Esophagus muscularis mucosa (tissue), 4 donors: Measurements from ENCODE around the gene ANKS1A. TPM values are rescaled to one million over a fixed set of nuclear protein-coding genes. Genes with fewer than 3 reads are reported as not detected.
A peak's percentile ranks its signal among the peaks of the same experiment; 100 is the strongest.

Source experiments
- DNase-seq: peaks from one replicate; pipeline ENCODE4 v3.0.0-alpha.2; 2017; ENCODE audit errors: extremely low spot score
- H3K27ac ChIP-seq, 4 donors: fragments of 200-600 bp; sonication (generic); replicated peaks in 1 of 4; 1 replicate in 3 of 4; 2 replicates in 1 of 4; pipeline ENCODE4 v1.5.1; 2016 to 2019; ENCODE audit warnings: mild to moderate bottlenecking in 1 of 4
- H3K27me3 ChIP-seq, 4 donors: fragments of 200-600 bp; sonication (generic); one replicate each; pipeline versions ENCODE4 v1.5.1 to v1.6.0; 2016 to 2019
- H3K36me3 ChIP-seq, 4 donors: fragments of 200-600 bp; sonication (generic); one replicate each; pipeline ENCODE4 v1.5.1; 2016 to 2019
- H3K4me1 ChIP-seq, 4 donors: fragments of 200-600 bp; sonication (generic); one replicate each; pipeline ENCODE4 v1.5.1; 2016 to 2019
- H3K4me3 ChIP-seq, 4 donors: fragments of 200-600 bp; sonication (generic); 1 replicate in 2 of 4; 2 replicates in 2 of 4; pipeline ENCODE4 v1.5.1; 2016 to 2019; ENCODE audit warnings: mild to moderate bottlenecking in 4 of 4, moderate library complexity in 1 of 4
- H3K9me3 ChIP-seq, 4 donors: fragments of 200-600 bp; sonication (generic); 1 replicate in 3 of 4; 2 replicates in 1 of 4; pipeline ENCODE4 v1.5.1; 2016 to 2019
- EP300 ChIP-seq: sonication (generic); formaldehyde crosslinking; IDR thresholded peaks from one replicate; pipeline ENCODE4 v1.6.1; 2017; ENCODE audit warnings: antibody characterized with exemption
- POLR2A ChIP-seq: fragments of 450-650 bp; IDR thresholded peaks from one replicate; pipeline ENCODE4 v1.6.1; 2017; ENCODE audit warnings: antibody characterized with exemption, moderate library complexity, mild to moderate bottlenecking, low read depth
- POLR2AphosphoS5 ChIP-seq, 2 donors: sonication (generic); formaldehyde crosslinking; IDR thresholded peaks; one replicate each; pipeline ENCODE4 v1.6.1; 2017; ENCODE audit warnings: antibody characterized with exemption in 2 of 2
- WGBS: methylation state at CpG from one replicate; pipeline ENCODE4 v1.1.5; 2018; 5-methylcytosine and 5-hydroxymethylcytosine counted together
- intact Hi-C: fragments of 100-400 bp; cut with DNase I; formaldehyde crosslinking; loops from one replicate; pipeline ENCODE4 v1.15.1; 2023
- total RNA-seq, 4 donors: library from RNA; depleted of rRNA; stranded (reverse); fragments of >200 nt; gene quantifications; one replicate each; pipeline versions ENCODE4 v1.1.0 to v1.2.1, GENCODE V29; 2016
- TF ChIP-seq, protein P1 (sequence below), 3 experiments: fragments of 200-600 bp in 2 of 3; fragments of 450-650 bp in 1 of 3; sonication (generic) in 2 of 3; IDR thresholded peaks; one replicate each; pipeline ENCODE4 v1.5.1; 2017 to 2019; ENCODE audit warnings: antibody characterized with exemption in 3 of 3, mild to moderate bottlenecking in 2 of 3, moderate library complexity in 1 of 3

The ANKS1A gene
- total RNA-seq, 4 donors from 2014 or later: 68.3 to 132 (median 98.7) TPM

GRCh38 chr6:35093118-35093445 lies 204.0 kb downstream of the ANKS1A start:
- no peaks in the 10 kb centered on the region for H3K9me3 ChIP-seq
- H3K4me1 ChIP-seq: peaks cover 39 to 84% (median 76%) of the 10 kb centered on the region in 4 donors
- H3K27ac ChIP-seq: peak overlapping the region; percentile 50 to 77 (median 69)
- H3K27me3 ChIP-seq: no peaks in the 10 kb centered on the region
- no peak for DNase-seq
- TF ChIP-seq, protein P1, sequence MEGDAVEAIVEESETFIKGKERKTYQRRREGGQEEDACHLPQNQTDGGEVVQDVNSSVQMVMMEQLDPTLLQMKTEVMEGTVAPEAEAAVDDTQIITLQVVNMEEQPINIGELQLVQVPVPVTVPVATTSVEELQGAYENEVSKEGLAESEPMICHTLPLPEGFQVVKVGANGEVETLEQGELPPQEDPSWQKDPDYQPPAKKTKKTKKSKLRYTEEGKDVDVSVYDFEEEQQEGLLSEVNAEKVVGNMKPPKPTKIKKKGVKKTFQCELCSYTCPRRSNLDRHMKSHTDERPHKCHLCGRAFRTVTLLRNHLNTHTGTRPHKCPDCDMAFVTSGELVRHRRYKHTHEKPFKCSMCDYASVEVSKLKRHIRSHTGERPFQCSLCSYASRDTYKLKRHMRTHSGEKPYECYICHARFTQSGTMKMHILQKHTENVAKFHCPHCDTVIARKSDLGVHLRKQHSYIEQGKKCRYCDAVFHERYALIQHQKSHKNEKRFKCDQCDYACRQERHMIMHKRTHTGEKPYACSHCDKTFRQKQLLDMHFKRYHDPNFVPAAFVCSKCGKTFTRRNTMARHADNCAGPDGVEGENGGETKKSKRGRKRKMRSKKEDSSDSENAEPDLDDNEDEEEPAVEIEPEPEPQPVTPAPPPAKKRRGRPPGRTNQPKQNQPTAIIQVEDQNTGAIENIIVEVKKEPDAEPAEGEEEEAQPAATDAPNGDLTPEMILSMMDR (IDR thresholded peaks at IDR 0.05): no peak
- no peak for TF ChIP-seq POLR2A
- no peak for TF ChIP-seq EP300
- no peak for TF ChIP-seq POLR2AphosphoS5 (IDR thresholded peaks at IDR 0.05)
- WGBS: 82% methylated on average over 5 of the region's 5 CpGs
- intact Hi-C loops: loop anchor here (5.0 kb wide), 1 partner anchor 76 kb away; no protein-coding TSS in a partner anchor
- peaks cover 11 to 35% (median 28%) of the 10 kb centered on the region in 4 donors for H3K36me3 ChIP-seq
- no peak overlapping the region for H3K4me3 ChIP-seq

DNA sequence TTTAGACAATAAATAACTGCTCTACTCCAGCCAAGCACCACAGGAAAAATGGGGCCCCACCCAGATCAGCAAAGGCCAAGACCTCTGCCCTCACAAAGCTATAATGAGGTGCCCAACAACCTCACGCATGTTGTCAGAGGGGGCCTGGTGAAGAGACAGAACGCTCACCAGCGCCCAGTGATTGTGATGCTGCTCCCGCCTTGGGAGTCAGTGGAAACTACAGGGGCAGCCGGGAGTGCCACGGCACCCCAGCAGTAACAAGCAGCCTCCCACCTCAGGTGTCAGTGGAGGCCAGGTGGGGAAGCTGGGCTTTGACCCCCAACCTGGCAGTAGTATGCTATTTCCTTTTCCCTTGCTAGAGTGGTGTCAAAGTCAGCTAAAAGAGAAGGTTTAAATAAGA lies 204.7 kb downstream of the ANKS1A start:
- DNase-seq: no peak
- intact Hi-C loops: loop anchor here (5.0 kb wide), 1 partner anchor 76 kb away; no protein-coding TSS in a partner anchor
- WGBS: 92% methylated on average over 6 of the region's 6 CpGs
- Histone ChIP-seq H3K9me3 (no peaks in the 10 kb centered on the region), H3K27me3 (no peaks in the 10 kb centered on the region), H3K4me3 (no peak overlapping the region), H3K4me1 (peaks cover 39 to 77% (median 69%) of the 10 kb centered on the region in 4 donors), H3K27ac (peak overlapping the region; percentile 29 to 77 (median 53)), H3K36me3 (peaks cover 4 to 28% (median 21%) of the 10 kb centered on the region in 4 donors)
- TF ChIP-seq, protein P1 (IDR thresholded peaks at IDR 0.05): no peak
- no peak for TF ChIP-seq EP300

DNA sequence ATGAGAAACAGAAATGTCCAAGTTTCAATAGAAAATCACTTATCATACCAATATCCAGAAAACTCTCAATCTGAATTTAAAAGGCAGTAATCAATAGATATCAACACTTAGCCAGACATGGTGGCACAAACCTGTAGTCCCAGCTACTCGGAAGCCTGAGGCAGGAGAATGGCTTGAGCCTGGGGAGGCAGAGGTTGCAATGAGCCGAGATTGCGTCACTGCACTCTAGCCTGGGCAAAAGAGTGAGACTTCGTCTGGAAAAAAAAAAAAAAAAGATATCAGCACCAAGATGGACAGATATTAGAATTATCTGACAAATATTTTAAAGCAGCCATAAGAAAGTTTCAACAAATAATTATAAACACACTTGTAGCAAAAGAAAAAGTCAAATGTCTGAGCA lies 205.1 kb downstream of the ANKS1A start:
- H3K27ac ChIP-seq: peak overlapping the region; percentile 29 to 77 (median 53)
- 90% methylated on average over 4 of the region's 4 CpGs for WGBS

DNA sequence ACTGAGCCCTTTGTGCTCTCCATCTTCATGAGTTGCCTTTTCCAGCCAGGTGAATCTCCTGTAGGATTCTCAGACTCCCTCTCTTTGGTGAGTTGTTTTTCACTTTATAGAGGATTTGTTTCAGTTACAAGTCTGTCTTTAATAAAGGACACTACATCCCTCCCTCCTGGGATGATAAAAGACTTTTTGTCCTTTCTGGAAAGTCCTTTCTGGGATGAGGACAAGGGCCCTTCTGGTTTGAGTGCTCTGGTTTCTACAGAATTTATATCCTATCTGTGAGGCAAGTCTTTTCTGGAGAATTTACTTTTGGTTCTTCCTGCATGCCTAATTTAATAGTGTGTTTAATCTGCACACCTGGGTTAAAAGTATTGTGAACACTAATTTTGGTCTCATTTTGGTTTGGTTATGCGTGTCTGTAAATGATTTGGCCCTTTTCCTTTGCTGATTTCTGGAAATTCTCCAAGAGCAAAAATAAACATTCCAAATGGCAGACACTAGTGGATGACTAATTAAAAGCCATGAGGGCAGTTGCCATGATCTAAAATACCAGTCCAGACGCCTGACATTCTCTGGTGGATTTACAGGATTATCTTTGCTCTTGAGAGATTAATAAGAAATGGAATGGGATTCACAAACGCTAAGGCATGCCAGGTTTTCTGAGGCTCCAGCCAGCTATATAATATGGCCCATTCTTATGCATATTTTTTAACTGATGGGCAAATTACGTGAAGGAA lies 207.2 kb downstream of the ANKS1A start:
- 28% methylated on average over 4 of the region's 4 CpGs for WGBS
- Histone ChIP-seq H3K4me1 (peaks cover 27 to 52% (median 44%) of the 10 kb centered on the region in 4 donors), H3K4me3 (no peak overlapping the region), H3K36me3 (peaks cover 0 to 3% (median 0%) of the 10 kb centered on the region in 4 donors), H3K27me3 (no peaks in the 10 kb centered on the region), H3K9me3 (no peaks in the 10 kb centered on the region), H3K27ac (peak overlapping the region; percentile 50 to 71 (median 60))
- no peak for DNase-seq
- intact Hi-C loops: no loop called here
- TF ChIP-seq POLR2A: no peak
- no peak for TF ChIP-seq EP300
- TF ChIP-seq POLR2AphosphoS5 (IDR thresholded peaks at IDR 0.05): peak in 1 of 2 donors; percentile 23
- TF ChIP-seq, protein P1 (IDR thresholded peaks at IDR 0.05): no peak

More for the DNA sequence above, 205.1 kb downstream of the ANKS1A start:
- H3K9me3 ChIP-seq: no peaks in the 10 kb centered on the region
- no peaks in the 10 kb centered on the region for H3K27me3 ChIP-seq
- peaks cover 35 to 73% (median 65%) of the 10 kb centered on the region in 4 donors for H3K4me1 ChIP-seq
- intact Hi-C loops: loop anchor here (5.0 kb wide), 1 partner anchor 77 kb away; no protein-coding TSS in a partner anchor
- no peak overlapping the region for H3K4me3 ChIP-seq
- peaks cover under 1 to 24% (median 17%) of the 10 kb centered on the region in 4 donors for H3K36me3 ChIP-seq
- no peak for DNase-seq
- TF ChIP-seq EP300 (no peak), POLR2AphosphoS5 (IDR thresholded peaks at IDR 0.05) (no peak), POLR2A (no peak)
- TF ChIP-seq, protein P1 (IDR thresholded peaks at IDR 0.05): no peak
